WTC11 (cell line): ENCODE measurements around the gene SPATA24. TPM values are rescaled to one million over a fixed set of nuclear protein-coding genes. Genes with fewer than 3 reads are reported as not detected.

Experiments used
- ATAC-seq: fragments of 200-7000 bp; cut with Tn5 transposase; 2 replicates; pipeline ENCODE4 v1.10.0; 2021; ENCODE audit warnings: mild to moderate bottlenecking, moderate library complexity
- CTCF ChIA-PET: fragments of 300-600 bp; sonication (Branson Sonifier 250); formaldehyde crosslinking; loops from one replicate; lab custom pipeline; 2021; ENCODE audit warnings: antibody characterized with exemption; lab: Charles Lee
- POLR2A ChIA-PET: fragments of 350-600 bp; sonication (Branson Sonifier 250); formaldehyde crosslinking; loops from one replicate; lab custom pipeline; 2021; ENCODE audit warnings: antibody characterized with exemption; lab: Charles Lee
- DNase-seq: peaks from one replicate; pipeline ENCODE4 v3.0.0; 2021; ENCODE audit warnings: low spot score
- H3K27ac Mint-ChIP-seq: 2 replicates; pipeline ENCODE4 v1.8.0; 2021; ENCODE audit warnings: mixed read lengths
- H3K27me3 Mint-ChIP-seq: 2 replicates; pipeline ENCODE4 v1.8.0; 2021; ENCODE audit warnings: low read depth, mild to moderate bottlenecking, moderate library complexity, mixed read lengths
- H3K36me3 Mint-ChIP-seq: 2 replicates; pipeline ENCODE4 v1.8.0; 2021; ENCODE audit warnings: mixed read lengths
- H3K4me1 Mint-ChIP-seq: 2 replicates; pipeline ENCODE4 v1.8.0; 2022; ENCODE audit warnings: mixed read lengths
- H3K4me3 Mint-ChIP-seq: 2 replicates; pipeline ENCODE4 v1.8.0; 2021; ENCODE audit warnings: mild to moderate bottlenecking, moderate library complexity, mixed read lengths
- H3K9me3 Mint-ChIP-seq: 2 replicates; pipeline ENCODE4 v1.8.0; 2021; ENCODE audit warnings: mixed read lengths
- CBFB ChIP-seq: sonication (generic); formaldehyde crosslinking; IDR thresholded peaks from 2 replicates; pipeline ENCODE4 v1.8.1; 2022; ENCODE audit warnings: mild to moderate bottlenecking, low read depth, missing genetic modification reagents
- GABPB1 ChIP-seq: sonication (generic); formaldehyde crosslinking; IDR thresholded peaks from 2 replicates; pipeline ENCODE4 v1.8.1; 2023; ENCODE audit warnings: mild to moderate bottlenecking, missing genetic modification reagents
- KAT7 ChIP-seq: sonication (generic); formaldehyde crosslinking; IDR thresholded peaks from 2 replicates; pipeline ENCODE4 v1.8.1; 2023; ENCODE audit warnings: missing genetic modification reagents, mild to moderate bottlenecking, borderline replicate concordance
- NR3C1 ChIP-seq: sonication (generic); formaldehyde crosslinking; conservative IDR thresholded peaks from 2 replicates; pipeline ENCODE4 v1.8.1; 2023; ENCODE audit warnings: low read depth, mild to moderate bottlenecking, missing genetic modification reagents
- RORB ChIP-seq: fragments of 250-450 bp; sonication (Bioruptor Pico); IDR thresholded peaks from 2 replicates; pipeline ENCODE4 v1.9.0; 2021; ENCODE audit warnings: mild to moderate bottlenecking
- SMAD3 ChIP-seq: sonication (generic); formaldehyde crosslinking; IDR thresholded peaks from 2 replicates; pipeline ENCODE4 v1.8.0; 2022; ENCODE audit warnings: missing genetic modification reagents, mild to moderate bottlenecking, borderline replicate concordance
- SP1 ChIP-seq: sonication (generic); formaldehyde crosslinking; conservative IDR thresholded peaks from 2 replicates; pipeline ENCODE4 v1.8.1; 2022; ENCODE audit warnings: missing genetic modification reagents
- TEAD1 ChIP-seq: sonication (generic); formaldehyde crosslinking; IDR thresholded peaks from 2 replicates; pipeline ENCODE4 v1.8.0; 2022; ENCODE audit warnings: mild to moderate bottlenecking, missing genetic modification reagents
- ZNF138 ChIP-seq: sonication (generic); formaldehyde crosslinking; conservative IDR thresholded peaks from 2 replicates; pipeline ENCODE4 v1.8.1; 2022; ENCODE audit warnings: mild to moderate bottlenecking, moderate library complexity, missing genetic modification reagents
- ZNF232 ChIP-seq: sonication (generic); formaldehyde crosslinking; IDR thresholded peaks from 2 replicates; pipeline ENCODE4 v1.8.0; 2022; ENCODE audit warnings: mild to moderate bottlenecking, missing genetic modification reagents
- total RNA-seq: library from RNA; stranded (reverse); gene quantifications from 3 replicates; pipeline ENCODE4 v1.2.3, GENCODE V29; 2021
- TF ChIP-seq, protein P1 (sequence below): sonication (generic); formaldehyde crosslinking; IDR thresholded peaks from 2 replicates; pipeline ENCODE4 v1.8.1; 2023; ENCODE audit warnings: mild to moderate bottlenecking, missing genetic modification reagents, moderate library complexity
- TF ChIP-seq, protein P2 (sequence below): sonication (generic); formaldehyde crosslinking; IDR thresholded peaks from 2 replicates; pipeline ENCODE4 v1.8.1; 2023; ENCODE audit warnings: mild to moderate bottlenecking, moderate library complexity, missing genetic modification reagents
- TF ChIP-seq, protein P3 (sequence below): fragments of 250-450 bp; sonication (Bioruptor Pico); IDR thresholded peaks from 2 replicates; pipeline ENCODE4 v1.9.0; 2021; ENCODE audit warnings: mild to moderate bottlenecking, borderline replicate concordance
- TF ChIP-seq, protein P4 (sequence below): sonication (generic); formaldehyde crosslinking; IDR thresholded peaks from 2 replicates; pipeline ENCODE4 v1.8.1; 2022; ENCODE audit warnings: mild to moderate bottlenecking, moderate library complexity, missing genetic modification reagents
- TF ChIP-seq, protein P5 (sequence below): sonication (generic); formaldehyde crosslinking; IDR thresholded peaks from 2 replicates; pipeline ENCODE4 v1.8.1; 2023; ENCODE audit warnings: mild to moderate bottlenecking, missing genetic modification reagents
- TF ChIP-seq, protein P6 (sequence below): sonication (generic); formaldehyde crosslinking; IDR thresholded peaks from 2 replicates; pipeline ENCODE4 v1.8.0; 2022; ENCODE audit warnings: mild to moderate bottlenecking, missing genetic modification reagents
- TF ChIP-seq, protein P7 (sequence below): sonication (generic); formaldehyde crosslinking; IDR thresholded peaks from 2 replicates; pipeline ENCODE4 v1.8.0; 2022; ENCODE audit warnings: mild to moderate bottlenecking, missing genetic modification reagents
- TF ChIP-seq, protein P8 (sequence below): sonication (generic); formaldehyde crosslinking; IDR thresholded peaks from 2 replicates; pipeline ENCODE4 v1.8.1; 2022; ENCODE audit warnings: mild to moderate bottlenecking, missing genetic modification reagents, moderate library complexity, borderline replicate concordance
- TF ChIP-seq, protein P9 (sequence below): sonication (generic); formaldehyde crosslinking; IDR thresholded peaks from 2 replicates; pipeline ENCODE4 v1.8.1; 2022; ENCODE audit warnings: low read depth, missing genetic modification reagents, borderline replicate concordance

Gene SPATA24
- total RNA-seq, 1 experiment from 2014 or later = 13.2 TPM

DNA sequence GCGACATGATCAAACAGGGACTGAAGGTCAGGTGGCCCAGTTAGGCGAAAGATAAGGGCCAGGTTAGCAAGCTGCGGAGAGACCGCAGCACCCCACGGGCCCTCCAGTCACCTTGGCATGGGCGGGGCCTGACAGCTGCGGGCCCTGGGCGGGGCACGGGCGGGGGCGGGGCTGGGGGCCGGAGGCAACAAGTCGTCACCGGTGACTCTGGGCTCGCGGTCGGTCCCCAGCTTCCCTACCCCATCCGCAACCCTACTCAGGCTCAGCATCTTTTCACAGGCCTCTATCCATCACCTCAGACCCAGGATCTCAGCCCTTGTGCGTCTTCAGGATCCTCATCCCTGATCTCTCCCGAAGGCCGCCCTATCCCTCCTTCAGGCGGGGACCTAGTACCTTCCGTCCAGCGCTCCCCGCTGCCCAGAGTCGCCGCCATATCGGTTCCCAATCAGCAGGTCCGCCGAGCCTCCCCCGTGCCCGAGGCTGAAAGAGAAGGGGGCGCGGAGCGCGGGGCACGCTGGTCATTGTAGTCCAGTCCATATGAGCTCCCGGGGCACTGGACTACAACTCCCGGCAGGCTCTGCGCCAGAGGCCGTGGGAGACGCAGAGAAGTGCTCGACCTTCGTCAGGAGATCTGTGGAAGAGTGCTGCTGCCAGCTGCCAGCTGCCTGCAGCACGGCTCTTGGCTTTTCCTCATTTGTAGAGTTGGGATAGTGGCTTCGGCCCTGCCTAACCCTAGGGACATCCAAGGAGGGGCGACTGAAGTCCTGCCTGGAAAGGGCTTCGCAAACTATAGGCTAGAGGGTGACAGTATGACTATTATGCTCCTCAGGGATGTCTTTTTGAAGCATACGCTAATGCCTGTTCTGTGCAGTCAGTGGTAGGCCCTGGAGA, 35.4 kb upstream of the SPATA24 start, which contains the start of gene DNAJC18:
Gene DNAJC18 (minus strand): TSS at position 513 of the 891 bp plus-strand sequence. CDS start 80 bp downstream, at position 433.
- CTCF ChIA-PET = interaction anchor here (0.6 to 3.5 kb wide), 17 partner anchors 17 to 349 kb away, joined by 3 to 25 read pairs (median 6); partner anchors contain the start of genes ECSCR, PAIP2 and UBE2D2
- DNase-seq = peak; percentile 97
- H3K9me3 Mint-ChIP-seq = no peaks in the 10 kb centered on the region

More for the DNA sequence above, 35.4 kb upstream of the SPATA24 start, which contains the start of gene DNAJC18:
- Mint-ChIP-seq H3K27ac (peak within 1 kb of the TSS; percentile 99), H3K4me1 (peaks cover 31% of the 10 kb centered on the region), H3K36me3 (peaks cover 6% of the 10 kb centered on the region; the same call in 1 of the 2 replicates), H3K27me3 (peaks cover 4% of the 10 kb centered on the region; the same call in 1 of the 2 replicates), H3K4me3 (peak within 1 kb of the TSS; percentile 95)
- TF ChIP-seq, protein P1, sequence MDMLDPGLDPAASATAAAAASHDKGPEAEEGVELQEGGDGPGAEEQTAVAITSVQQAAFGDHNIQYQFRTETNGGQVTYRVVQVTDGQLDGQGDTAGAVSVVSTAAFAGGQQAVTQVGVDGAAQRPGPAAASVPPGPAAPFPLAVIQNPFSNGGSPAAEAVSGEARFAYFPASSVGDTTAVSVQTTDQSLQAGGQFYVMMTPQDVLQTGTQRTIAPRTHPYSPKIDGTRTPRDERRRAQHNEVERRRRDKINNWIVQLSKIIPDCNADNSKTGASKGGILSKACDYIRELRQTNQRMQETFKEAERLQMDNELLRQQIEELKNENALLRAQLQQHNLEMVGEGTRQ (CRISPR knock-in tag) = peak; percentile 63
- TF ChIP-seq SMAD3 (CRISPR knock-in tag) (0 out of 2 replicates have a peak, but pooled peaks have one; percentile 65), GABPB1 (CRISPR knock-in tag) (0 out of 2 replicates have a peak, but pooled peaks have one; percentile 57), NR3C1 (CRISPR knock-in tag) (peak; percentile 72; the same call in 1 of the 2 replicates), ZNF138 (CRISPR knock-in tag) (peak; percentile 31; the same call in 1 of the 2 replicates), KAT7 (CRISPR knock-in tag) (no peak), CBFB (CRISPR knock-in tag) (no peak), TEAD1 (peak; percentile 58; the same call in 1 of the 2 replicates), RORB (CRISPR knock-in tag) (no peak), SP1 (peak; percentile 69), ZNF232 (0 out of 2 replicates have a peak, but pooled peaks have one; percentile 32)
- TF ChIP-seq, protein P2, sequence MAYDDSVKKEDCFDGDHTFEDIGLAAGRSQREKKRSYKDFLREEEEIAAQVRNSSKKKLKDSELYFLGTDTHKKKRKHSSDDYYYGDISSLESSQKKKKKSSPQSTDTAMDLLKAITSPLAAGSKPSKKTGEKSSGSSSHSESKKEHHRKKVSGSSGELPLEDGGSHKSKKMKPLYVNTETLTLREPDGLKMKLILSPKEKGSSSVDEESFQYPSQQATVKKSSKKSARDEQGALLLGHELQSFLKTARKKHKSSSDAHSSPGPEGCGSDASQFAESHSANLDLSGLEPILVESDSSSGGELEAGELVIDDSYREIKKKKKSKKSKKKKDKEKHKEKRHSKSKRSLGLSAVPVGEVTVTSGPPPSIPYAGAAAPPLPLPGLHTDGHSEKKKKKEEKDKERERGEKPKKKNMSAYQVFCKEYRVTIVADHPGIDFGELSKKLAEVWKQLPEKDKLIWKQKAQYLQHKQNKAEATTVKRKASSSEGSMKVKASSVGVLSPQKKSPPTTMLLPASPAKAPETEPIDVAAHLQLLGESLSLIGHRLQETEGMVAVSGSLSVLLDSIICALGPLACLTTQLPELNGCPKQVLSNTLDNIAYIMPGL = peak; percentile 85
- TF ChIP-seq, protein P3, sequence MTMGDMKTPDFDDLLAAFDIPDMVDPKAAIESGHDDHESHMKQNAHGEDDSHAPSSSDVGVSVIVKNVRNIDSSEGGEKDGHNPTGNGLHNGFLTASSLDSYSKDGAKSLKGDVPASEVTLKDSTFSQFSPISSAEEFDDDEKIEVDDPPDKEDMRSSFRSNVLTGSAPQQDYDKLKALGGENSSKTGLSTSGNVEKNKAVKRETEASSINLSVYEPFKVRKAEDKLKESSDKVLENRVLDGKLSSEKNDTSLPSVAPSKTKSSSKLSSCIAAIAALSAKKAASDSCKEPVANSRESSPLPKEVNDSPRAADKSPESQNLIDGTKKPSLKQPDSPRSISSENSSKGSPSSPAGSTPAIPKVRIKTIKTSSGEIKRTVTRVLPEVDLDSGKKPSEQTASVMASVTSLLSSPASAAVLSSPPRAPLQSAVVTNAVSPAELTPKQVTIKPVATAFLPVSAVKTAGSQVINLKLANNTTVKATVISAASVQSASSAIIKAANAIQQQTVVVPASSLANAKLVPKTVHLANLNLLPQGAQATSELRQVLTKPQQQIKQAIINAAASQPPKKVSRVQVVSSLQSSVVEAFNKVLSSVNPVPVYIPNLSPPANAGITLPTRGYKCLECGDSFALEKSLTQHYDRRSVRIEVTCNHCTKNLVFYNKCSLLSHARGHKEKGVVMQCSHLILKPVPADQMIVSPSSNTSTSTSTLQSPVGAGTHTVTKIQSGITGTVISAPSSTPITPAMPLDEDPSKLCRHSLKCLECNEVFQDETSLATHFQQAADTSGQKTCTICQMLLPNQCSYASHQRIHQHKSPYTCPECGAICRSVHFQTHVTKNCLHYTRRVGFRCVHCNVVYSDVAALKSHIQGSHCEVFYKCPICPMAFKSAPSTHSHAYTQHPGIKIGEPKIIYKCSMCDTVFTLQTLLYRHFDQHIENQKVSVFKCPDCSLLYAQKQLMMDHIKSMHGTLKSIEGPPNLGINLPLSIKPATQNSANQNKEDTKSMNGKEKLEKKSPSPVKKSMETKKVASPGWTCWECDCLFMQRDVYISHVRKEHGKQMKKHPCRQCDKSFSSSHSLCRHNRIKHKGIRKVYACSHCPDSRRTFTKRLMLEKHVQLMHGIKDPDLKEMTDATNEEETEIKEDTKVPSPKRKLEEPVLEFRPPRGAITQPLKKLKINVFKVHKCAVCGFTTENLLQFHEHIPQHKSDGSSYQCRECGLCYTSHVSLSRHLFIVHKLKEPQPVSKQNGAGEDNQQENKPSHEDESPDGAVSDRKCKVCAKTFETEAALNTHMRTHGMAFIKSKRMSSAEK = no peak
- TF ChIP-seq, protein P4, sequence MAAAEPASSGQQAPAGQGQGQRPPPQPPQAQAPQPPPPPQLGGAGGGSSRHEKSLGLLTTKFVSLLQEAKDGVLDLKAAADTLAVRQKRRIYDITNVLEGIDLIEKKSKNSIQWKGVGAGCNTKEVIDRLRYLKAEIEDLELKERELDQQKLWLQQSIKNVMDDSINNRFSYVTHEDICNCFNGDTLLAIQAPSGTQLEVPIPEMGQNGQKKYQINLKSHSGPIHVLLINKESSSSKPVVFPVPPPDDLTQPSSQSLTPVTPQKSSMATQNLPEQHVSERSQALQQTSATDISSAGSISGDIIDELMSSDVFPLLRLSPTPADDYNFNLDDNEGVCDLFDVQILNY (CRISPR knock-in tag) = peak; percentile 53; the same call in 1 of the 2 replicates
- TF ChIP-seq, protein P5, sequence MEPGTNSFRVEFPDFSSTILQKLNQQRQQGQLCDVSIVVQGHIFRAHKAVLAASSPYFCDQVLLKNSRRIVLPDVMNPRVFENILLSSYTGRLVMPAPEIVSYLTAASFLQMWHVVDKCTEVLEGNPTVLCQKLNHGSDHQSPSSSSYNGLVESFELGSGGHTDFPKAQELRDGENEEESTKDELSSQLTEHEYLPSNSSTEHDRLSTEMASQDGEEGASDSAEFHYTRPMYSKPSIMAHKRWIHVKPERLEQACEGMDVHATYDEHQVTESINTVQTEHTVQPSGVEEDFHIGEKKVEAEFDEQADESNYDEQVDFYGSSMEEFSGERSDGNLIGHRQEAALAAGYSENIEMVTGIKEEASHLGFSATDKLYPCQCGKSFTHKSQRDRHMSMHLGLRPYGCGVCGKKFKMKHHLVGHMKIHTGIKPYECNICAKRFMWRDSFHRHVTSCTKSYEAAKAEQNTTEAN = no peak
- TF ChIP-seq, protein P6, sequence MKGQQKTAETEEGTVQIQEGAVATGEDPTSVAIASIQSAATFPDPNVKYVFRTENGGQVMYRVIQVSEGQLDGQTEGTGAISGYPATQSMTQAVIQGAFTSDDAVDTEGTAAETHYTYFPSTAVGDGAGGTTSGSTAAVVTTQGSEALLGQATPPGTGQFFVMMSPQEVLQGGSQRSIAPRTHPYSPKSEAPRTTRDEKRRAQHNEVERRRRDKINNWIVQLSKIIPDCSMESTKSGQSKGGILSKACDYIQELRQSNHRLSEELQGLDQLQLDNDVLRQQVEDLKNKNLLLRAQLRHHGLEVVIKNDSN (CRISPR knock-in tag) = peak; percentile 68; the same call in 1 of the 2 replicates
- TF ChIP-seq, protein P7, sequence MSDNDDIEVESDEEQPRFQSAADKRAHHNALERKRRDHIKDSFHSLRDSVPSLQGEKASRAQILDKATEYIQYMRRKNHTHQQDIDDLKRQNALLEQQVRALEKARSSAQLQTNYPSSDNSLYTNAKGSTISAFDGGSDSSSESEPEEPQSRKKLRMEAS (CRISPR knock-in tag) = peak; percentile 84
- TF ChIP-seq, protein P8, sequence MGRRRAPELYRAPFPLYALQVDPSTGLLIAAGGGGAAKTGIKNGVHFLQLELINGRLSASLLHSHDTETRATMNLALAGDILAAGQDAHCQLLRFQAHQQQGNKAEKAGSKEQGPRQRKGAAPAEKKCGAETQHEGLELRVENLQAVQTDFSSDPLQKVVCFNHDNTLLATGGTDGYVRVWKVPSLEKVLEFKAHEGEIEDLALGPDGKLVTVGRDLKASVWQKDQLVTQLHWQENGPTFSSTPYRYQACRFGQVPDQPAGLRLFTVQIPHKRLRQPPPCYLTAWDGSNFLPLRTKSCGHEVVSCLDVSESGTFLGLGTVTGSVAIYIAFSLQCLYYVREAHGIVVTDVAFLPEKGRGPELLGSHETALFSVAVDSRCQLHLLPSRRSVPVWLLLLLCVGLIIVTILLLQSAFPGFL (CRISPR knock-in tag) = no peak
- TF ChIP-seq, protein P9, sequence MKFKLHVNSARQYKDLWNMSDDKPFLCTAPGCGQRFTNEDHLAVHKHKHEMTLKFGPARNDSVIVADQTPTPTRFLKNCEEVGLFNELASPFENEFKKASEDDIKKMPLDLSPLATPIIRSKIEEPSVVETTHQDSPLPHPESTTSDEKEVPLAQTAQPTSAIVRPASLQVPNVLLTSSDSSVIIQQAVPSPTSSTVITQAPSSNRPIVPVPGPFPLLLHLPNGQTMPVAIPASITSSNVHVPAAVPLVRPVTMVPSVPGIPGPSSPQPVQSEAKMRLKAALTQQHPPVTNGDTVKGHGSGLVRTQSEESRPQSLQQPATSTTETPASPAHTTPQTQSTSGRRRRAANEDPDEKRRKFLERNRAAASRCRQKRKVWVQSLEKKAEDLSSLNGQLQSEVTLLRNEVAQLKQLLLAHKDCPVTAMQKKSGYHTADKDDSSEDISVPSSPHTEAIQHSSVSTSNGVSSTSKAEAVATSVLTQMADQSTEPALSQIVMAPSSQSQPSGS = no peak
- ATAC-seq = peak; percentile 93
- POLR2A ChIA-PET = interaction anchor here (0.6 to 1.4 kb wide), 13 partner anchors 9 to 122 kb away, joined by 3 to 7 read pairs (median 3); partner anchors contain the start of gene SPATA24
